IPS DF 4.7 (cell line): ENCODE results near the gene UTP15.

Experiments used
- DNase-seq: peaks from one replicate; pipeline ENCODE4 v3.0.0-alpha.2; 2013; ENCODE audit warnings: low spot score; ENCODE audit errors: extremely low read depth

UTP15 gene

GRCh38 chr5:73565969-73566547, 515 bp downstream of the UTP15 start:
- no peak for DNase-seq

- DNase-seq: no peak
Measured at GRCh38 chr5:73582285-73583145, 17.0 kb downstream of the UTP15 start.

GRCh38 chr5:73587923-73588322, 22.4 kb downstream of the UTP15 start:
- no peak for DNase-seq

- peak; percentile 56 for DNase-seq
Measured at GRCh38 chr5:73591102-73591695, 25.7 kb downstream of the UTP15 start.

GRCh38 chr5:73591698-73592501, 26.4 kb downstream of the UTP15 start:
- no peak for DNase-seq

GRCh38 chr5:73592551-73592950, 27.0 kb downstream of the UTP15 start:
- no peak for DNase-seq

GRCh38 chr5:73596705-73597328, 31.3 kb downstream of the UTP15 start:
- DNase-seq: peak; percentile 33

GRCh38 chr5:73599380-73599779, 33.8 kb downstream of the UTP15 start:
- no peak for DNase-seq

- no peak for DNase-seq
Measured at GRCh38 chr5:73603998-73604397, 38.5 kb downstream of the UTP15 start.

GRCh38 chr5:73605223-73606087, 39.9 kb downstream of the UTP15 start:
- DNase-seq: no peak

- DNase-seq: no peak
Measured at GRCh38 chr5:73606206-73606753, 40.7 kb downstream of the UTP15 start.

GRCh38 chr5:73607228-73607627, 41.7 kb downstream of the UTP15 start:
- no peak for DNase-seq

- no peak for DNase-seq
Measured at GRCh38 chr5:73612799-73613198, 47.3 kb downstream of the UTP15 start.

- no peak for DNase-seq
Measured at GRCh38 chr5:73615085-73615484, 49.5 kb downstream of the UTP15 start.

- no peak for DNase-seq
Measured at GRCh38 chr5:73615947-73616346, 50.4 kb downstream of the UTP15 start.

- DNase-seq: no peak
Measured at GRCh38 chr5:73617510-73618279, 52.2 kb downstream of the UTP15 start.

GRCh38 chr5:73619606-73620333, 54.2 kb downstream of the UTP15 start:
- DNase-seq: no peak

GRCh38 chr5:73620334-73620687, 54.8 kb downstream of the UTP15 start:
- DNase-seq: no peak

GRCh38 chr5:73623060-73623459, 57.5 kb downstream of the UTP15 start:
- DNase-seq: no peak
